ENCODE results near the gene PDIA4.
"Not testable (repeated sequence)": the region's sequence is repeated elsewhere in the genome, so short reads cannot be mapped to it uniquely, and the experiment has no call there.

Gene PDIA4

DNA sequence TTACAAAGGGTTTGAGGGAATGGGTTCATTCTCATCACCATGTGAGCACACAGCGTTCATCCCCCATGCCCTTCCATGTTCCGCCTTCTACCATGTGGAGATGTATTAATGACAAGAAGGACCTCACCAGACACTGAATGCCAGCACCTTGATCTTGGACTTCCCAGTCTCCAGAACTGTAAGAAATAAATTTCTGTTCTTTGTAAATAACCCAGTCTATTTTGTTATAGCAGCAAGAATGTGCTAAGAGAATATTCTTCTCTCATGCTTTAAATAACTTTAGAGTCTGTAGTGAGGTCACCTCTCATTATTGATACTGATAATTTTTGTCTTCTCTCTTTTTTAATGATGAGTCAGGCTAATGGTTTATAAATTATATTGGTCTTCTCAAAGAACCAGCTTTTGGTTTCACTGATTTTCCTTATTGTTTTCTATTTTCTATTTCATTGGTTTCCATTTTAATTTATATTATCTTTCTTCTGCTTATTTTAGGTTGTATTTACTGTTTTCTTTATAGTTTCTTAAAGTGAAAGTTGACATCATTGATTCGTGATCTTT, 3.1 kb upstream of the PDIA4 start:
- no peak for DNase-seq

DNA sequence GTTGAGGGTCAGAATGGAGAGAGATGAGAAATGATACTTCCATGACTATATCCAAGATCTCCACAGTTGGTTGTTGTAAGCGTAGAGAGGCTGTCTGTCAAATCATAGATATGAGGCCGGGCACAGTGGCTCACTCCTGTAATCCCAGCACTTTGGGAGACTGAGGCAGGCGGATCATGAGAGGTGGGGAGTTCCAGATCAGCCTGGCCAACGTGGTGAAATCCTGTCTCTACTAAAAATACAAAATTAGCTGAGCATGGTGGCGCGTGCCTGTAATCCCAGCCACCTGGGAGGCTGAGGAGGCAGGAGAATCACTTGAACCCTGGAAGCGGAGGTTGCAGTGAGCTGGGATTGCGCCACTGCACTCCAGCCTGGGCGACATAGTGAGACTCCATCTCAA, 2.1 kb upstream of the PDIA4 start:
- not testable (repeated sequence) for DNase-seq

DNA sequence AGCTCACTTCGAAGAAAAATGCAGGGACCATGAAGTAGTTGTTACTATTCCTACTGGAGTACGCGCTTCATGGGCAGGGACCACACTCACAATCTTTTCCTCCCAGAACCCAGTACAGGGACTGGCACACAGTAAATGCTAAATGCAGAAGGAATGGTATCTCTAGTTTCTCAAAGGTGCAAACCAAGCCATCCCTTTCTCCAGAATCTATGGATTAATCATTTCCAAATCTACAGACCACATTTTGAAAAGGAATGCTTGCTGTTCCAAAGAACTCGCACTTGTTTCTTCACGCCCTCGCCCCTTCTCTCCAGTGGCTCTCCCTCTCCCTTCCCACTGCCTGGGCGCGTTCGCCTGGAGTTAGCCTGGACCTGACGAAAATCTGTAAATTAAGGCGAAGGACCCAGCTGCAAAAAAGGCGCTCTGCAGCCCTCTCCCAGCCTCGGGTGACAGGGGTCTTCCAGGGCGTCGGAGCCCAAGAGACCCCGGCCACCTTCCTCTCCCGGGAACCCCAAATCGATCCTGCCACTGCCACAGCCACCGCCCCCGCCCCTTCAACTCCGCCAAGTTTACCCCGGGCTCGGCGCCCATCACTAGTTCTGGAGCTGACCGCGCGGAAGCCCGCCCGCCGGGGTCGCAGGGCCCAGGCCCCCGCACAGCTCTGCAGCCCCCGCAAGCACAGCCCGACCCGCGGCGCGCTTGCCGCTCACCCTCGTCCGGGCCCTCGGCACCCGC, 527 bp downstream of the PDIA4 start:
- no peak for DNase-seq

DNA sequence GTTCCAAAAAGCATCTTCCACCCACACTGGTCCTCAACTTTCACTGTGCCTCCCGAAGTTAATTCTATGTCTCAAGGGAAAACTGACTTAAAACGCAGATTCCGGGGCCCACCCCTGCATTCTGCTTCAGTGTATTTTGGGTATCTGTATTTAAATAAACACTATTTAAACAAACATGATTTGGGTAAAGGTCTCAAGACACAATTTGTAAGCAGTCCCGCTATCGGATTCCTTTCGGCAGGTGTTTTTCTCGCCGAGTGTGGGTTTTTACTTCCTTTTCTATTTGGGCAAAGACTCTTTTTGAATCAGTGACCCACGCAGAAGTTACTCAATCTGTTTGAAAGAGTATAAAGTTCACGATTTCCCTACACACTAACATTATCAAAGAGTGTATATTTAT, 1.2 kb downstream of the PDIA4 start:
- no peak for DNase-seq

DNA sequence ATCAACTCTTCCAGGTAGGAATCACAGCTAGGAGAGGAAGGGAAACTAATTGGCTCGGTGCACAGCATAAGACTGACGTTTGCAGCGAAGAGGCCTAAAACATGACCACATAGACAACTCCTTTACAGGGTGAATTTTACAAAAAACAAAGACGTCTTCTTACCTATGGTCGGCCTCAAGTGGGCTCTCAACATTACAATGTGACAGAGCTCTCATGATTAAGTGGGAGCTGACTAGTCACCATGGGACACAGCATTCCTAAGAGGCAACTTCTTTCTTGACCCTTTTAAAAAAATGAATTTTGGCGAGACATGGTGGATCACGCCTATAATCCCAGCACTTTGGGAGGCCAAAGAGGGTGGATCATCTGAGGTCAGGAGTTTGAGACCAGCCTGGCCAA, 4.6 kb downstream of the PDIA4 start:
- DNase-seq = no peak

DNA sequence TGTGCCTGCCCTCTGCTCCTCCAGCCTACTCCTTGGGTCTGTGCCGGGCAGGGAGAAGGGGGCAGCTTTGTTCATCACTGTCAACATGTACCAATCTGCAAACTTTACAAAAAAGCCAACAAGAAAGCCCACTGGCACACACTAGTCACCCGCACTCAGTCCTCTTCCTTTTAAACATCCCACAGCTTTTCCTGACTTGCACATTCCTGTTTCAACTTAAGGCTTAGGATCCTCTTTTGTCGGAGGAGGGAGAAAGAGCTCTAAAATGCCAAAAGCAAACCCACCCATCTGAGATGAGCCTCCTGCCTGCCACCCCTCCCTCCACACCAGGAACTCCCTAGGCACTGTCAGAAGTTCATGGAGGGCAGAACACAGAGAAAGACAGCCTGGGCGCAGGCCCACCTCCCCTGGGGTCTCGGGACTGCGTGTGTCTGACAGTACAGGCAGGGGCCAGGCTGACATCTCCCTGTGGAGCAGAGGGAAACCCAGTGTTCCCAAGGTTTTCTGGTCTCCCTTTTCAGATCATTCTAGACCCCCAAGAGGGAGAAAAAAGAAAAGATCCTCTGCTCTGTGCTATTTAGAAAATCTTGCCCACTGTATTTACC, 5.4 kb downstream of the PDIA4 start:
- no peak for DNase-seq

DNA sequence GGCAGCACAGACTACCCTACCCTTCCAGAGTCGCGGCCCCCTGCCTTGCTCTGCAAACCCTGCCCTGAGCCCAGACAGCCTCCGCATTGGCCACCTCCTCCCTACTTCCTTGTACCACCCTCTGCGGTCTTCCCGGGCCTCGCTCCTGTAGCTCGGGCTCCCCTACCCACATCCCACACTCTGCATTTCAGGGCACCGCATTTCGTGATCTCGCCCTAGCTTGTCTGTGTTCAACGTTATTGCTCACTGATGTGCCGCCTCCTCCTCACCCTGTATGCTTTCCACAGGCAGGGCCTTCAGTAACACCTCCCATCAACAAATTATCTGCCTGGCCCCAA, 6.6 kb downstream of the PDIA4 start:
- no peak for DNase-seq

DNA sequence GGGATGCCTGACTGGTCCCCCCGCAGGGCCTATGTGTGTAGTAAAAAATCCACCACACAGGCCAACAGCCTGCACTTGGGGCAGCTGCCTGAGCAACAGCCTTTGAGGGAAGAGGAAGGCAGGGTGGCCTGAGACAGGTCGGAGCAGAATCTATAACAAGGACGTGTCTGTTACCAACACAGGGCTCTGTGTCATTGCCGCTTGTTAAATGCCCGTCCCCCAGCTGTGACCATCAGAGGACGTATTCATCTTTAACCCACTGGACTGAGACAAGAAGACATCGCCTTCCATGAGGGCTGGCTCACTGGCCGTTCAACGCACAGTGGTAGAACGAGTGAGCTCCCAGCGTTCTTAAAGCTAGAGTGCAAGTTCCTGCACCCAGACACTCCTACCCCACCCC, 7.8 kb downstream of the PDIA4 start:
- DNase-seq = no peak

DNA sequence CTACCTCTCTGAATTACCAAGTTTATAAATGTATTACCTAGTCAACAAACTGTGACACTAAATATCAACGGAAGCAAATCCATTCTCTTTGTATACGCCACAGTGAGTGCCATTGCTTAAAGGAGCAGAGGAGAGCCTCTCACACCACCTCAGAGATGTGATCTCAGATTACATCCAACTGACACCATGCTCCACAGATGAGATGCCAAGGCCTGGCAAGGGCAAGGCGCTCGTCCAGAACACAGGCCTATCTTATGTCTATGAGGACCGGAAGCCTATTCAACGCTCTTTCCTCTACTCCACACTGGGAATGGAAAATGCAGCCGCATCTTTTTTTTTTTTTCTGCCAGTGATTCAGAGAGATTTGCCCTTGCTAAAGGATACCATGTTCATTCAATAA, 11.4 kb downstream of the PDIA4 start:
- DNase-seq = no peak

DNA sequence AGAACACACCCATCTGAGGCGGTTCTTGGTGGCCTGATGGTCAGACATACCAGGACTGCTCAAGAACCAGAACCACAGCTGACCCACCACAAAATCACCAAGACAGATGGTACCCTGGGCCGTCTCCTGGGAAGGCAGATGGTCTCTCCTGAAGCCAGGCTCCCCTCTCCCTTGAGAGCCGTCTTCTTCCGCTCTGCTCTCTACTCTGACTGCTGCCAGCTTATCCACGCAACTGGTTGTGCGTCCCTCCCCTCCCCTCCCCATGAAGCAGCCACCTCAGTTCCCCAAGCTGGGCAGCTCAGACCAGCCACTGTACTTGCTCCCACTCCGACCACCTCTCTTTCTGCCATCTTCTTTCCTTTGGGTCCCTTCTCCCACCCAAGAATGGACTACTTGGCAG, 14.0 kb downstream of the PDIA4 start:
- DNase-seq = no peak

DNA sequence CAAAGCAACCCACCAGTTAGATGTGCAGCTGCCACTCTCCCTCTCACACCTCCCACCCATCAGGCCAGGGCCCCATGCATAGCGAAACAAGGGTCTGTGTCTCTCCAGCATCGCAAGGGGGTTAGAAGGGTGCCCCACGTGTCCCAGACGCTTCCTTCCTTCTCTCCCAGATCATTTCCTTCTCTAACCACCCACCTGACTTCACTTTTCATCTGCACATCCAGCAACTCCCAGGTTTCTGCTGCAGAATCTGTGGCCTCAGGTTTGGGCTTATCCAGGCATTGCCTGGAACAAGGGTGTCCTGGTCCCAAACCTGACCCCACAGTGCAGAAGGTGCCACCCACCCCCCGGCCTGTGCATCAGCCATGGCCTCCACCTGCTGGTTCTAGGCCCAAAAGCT, 14.4 kb downstream of the PDIA4 start:
- no peak for DNase-seq

DNA sequence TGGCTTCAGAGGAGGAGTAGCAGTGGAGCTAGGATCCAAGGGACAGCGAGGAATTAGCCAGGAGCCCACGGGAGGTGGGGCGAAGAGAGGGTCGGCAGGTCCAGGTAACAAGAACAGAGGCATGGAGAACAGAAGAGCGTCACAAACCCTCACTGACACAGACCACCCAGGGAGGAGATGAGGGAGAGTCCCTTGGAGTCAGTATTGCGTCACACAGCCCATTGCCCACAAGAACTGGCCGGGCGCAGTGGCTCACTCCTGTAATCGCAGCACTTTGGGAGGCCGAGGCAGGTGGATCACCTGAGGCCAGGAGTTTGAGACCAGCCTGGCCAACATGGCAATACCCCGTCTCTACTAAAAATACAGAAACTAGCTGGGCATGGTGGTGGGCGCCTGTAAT, 15.6 kb downstream of the PDIA4 start:
- not testable (repeated sequence) for DNase-seq

DNA sequence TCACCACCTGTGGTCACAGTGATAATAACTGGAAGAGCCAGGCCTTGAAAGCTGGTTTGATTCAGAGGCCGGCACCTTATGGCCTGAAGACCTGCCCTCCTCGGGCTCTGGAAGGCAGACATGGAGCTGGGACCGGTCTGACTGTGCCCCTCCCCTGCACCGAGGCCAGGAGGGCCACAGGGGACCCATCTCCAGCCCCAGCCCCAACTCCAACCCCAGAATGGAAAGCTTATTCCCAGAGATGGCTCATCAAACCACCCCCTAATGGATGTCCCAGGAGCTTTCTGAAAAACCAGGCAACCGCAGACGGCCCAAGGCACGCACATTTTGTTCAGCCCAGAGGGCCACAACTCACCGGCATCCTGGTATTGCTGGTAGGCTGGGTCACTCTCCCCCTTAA, 16.8 kb downstream of the PDIA4 start:
- no peak for DNase-seq

DNA sequence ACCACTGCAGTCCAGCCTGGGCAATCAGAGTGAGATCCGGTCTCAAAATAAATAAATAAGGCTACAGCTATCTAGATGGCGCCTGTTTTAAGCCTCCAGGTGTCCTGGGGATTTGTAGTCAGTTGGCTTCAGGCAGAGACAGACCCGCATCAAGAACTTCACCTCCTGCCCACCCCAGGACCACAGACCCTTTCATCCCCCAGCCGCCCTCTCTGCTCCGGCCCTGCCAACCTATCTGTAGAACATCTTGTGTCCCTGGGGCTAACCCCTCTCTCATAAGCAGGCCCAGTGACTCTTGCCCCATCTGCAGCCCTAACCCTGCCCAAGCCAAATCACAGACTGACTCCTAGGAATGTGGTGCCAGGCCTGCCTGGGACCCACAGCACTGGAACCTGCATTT, 17.9 kb downstream of the PDIA4 start:
- no peak for DNase-seq

DNA sequence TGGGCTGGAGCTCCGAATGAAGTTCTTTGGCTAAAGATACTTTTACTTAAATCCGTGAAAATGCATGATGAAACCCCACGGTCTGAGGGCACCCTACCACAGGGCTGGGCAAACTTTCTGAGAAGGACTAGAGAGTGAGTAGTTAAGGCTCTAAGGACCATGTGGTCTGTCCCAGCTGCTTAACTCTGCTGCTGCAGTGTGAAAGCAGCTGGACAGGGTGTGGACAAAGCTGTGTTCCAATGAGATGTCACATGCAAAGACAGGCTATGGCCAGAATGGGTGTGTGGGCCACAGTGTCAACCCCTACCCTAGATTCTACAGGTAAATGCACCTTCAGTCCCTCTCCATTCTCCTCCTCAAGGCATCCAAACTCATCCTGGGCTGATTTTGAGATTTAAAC, 18.8 kb downstream of the PDIA4 start:
- DNase-seq = no peak

DNA sequence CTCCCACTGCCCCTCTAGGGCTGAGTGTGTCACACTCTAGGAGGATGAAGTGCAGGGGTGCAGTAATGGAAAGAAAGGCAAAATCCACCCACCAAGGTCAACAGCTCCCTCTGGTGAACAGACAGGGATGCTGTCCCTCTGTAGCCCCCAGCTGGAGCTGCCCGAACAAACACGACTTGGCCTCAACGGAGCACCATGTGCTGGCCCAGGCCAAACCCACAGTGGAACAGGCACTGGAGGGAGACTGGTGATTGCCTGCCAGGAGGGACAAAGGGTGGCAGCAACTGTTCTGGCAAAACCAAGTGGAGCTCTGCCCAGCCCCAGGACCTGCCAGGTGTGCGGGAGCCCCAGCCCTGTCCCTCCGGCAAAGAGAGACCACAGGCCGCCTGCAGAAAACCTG, 20.7 kb downstream of the PDIA4 start:
- DNase-seq = no peak

DNA sequence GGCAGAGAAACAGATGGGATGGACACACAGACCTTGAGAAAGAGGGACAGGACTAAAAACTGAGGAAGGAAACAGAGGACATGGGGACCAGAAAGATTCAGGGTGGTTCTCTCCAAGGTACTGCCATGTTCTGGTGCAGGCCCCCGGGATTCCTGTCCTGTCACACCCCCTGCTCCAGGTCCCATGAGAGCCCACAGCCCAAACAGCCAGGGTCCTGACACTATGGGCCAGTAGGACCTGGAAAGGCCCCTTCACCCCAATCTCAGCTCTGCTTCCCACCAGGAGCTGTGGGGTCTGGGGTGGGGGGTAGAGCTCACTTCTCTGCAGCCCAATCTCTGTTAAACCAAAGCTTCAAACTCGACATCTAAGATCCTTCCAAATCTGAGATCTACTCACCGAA, 21.2 kb downstream of the PDIA4 start:
- DNase-seq = no peak

DNA sequence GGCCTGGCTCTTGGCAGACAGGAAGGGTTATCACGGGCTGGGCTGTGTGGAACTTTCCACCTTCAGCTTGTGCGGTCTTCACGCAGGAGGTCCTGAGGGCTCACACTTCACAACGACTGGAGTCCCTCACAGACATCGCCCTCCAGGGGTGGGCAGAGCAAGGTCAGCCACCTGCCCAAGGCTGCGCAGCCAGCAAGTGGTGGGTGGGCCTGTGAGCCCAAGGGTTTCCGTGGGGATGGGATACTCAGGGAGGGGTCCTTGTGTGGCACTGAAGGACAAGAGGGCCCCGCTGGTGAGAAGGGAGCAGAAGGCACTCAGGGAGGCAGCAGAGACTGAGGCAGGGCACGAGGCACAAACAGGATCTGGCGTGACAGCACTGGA, 22.0 kb downstream of the PDIA4 start:
- DNase-seq = no peak

DNA sequence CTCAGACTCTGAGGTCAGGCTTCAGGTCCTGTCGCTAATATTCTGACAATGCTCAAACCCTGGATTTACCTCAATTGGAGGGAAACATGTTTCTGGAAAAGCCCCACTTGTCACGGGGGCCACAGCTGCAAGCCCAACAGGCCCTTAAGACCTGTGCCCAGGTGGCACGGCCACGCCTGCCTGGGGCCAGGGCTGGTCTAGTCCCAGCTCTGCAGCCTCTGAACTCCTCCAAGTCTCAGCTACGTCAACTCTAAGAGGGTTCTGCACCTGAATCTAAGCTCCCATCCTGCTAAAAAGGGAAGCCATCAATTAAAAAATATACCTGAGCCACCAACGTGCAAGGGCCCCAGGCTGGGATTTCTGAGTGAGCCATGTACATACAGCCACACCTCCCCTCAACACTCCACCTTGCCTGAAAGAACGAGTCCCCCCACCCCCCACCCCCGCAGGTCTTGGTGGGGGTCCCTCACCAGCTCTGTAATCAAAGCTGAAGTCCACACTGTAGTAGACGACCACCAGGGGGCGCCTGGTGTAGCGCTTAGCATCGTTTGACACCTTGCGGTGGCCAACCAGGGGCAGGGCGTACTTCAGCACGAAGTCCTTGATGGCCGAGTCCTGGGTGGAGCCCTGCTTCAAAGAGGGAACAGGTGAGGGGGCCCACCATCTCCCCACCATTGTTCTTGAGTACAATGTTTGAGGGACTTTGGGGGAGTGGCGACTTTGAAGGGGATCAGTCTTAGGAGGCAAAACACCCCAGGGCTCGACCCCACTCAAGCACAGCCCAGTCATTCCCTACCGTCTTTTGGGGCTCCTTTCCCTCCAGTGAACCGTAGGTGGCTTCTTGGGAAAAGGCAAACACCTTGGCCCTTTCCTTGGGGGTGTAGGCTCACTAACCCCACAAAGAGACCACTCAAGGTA, 22.6 kb downstream of the PDIA4 start:
- peak; percentile 10 for DNase-seq

DNA sequence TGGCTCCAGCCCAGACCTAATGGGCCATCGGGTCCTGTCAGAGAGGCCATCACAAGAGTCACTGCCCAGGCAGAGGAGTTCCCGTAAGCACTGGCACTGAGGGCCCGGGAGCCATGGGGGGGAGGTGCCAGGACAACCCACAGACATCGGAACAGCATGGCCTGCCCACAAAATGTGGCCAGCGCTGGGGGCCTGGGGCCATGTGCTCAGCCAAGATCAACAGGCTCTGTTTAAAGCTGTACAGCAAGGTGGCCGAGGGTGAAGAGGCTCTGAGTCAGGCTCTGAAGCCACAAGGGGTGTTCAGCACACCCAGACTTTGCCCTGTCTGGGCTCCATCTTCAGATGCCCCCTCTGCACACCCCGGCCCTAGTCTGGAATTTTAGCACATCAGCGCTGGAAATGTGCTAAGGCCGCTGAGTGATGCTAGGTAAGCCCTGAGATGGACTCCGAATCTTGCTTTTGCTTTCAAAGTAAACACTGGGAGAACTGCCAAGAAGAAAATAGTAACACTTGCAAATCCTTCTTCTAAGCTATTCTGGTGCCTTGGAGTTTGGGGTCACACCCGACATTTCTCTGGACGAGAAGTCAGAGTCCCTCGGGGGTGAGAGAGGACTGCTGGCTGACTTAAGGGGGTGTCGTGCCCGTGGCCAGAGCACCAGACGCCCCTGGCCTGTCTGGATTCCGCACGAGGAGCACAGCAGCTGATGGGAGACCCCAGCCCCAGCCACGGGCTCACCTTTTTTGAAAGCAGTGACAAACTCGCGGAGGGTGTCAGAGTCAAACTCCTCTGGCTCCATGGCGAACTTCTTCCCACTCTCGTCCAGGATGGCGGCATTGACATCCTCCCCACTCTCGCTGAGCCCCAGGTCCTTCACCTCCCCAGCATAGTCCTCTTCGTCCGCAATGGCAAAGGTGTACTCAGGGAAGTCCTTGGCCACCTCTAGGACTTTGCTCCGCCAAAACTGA, 23.6 kb downstream of the PDIA4 start:
- DNase-seq = no peak

DNA sequence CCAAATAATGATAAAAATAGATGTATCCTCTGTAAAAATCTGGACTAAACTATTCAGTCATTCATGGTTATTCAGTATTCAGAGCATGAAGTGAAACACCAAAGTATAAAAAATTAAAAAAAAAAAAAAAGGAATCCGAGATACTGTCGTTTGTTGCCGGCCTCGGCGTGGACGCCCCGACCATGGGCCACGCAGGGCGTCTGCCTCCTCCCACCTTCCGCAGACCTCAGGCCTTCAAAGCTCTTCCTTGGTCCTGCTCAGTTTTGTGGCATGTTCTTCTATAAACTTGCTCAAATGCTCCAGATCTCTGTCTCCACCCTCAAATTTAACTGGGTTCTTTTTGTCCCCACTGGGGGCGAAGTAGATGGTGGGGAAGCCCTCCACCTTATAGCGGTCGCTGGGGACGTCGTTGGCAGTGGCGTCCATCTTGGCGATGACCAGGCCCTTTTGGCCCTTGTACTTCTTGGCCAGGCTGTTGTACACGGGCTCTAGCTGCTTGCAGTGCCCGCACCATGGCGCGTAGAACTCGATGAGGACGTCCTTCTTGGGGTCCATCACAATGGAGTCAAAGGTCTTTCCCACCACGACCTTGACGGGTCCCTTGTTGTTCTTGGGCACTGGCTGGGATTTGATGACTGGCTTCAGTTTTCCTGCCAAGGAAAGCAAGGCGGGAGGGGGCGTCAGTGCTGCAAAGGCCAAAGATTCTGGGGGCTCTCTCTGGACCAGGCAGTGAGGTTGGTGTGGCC, 24.6 kb downstream of the PDIA4 start:
- DNase-seq = no peak

DNA sequence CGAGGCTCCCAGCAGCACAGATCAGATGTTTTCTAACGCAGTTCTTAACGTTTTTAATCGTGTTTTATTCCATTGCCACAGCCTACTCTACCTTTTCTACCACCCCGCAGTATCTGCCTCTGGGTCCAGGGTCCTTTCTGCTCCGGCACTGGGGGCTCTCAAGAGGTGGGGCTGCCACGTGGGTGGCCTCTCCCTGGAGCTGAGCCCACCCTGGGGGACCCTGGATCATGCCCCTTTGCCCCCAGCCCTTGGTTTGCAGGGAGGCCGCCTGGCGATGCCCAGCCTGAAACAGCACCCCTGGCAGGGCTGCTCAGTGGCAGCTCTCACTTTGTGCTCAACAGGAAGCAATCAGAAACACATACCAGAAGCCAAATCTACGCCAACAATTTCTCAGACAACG, 25.3 kb downstream of the PDIA4 start:
- no peak for DNase-seq

Data from NCI-H2171 (cell line).